DOHH2 (cell line): ENCODE results near the gene NLE1.

Experiments
- EZH2phosphoT487 ChIP-seq: fragments of 200-600 bp; sonication (generic); IDR thresholded peaks from 2 replicates; pipeline ENCODE4 v1.6.1; 2017; ENCODE audit warnings: borderline replicate concordance, mild to moderate bottlenecking, antibody characterized with exemption, low read length, moderate library complexity, mixed read lengths
- TF ChIP-seq, protein P1 (sequence below): fragments of 200-600 bp; sonication (generic); IDR thresholded peaks from one replicate; pipeline ENCODE4 v1.5.1; 2014; ENCODE audit warnings: antibody characterized with exemption, mild to moderate bottlenecking, low read depth, low read length; ENCODE audit not compliant: poor library complexity, severe bottlenecking

GRCh38 chr17:35095741-35096140 lies 46.4 kb downstream of the NLE1 start:
- TF ChIP-seq, protein P1, sequence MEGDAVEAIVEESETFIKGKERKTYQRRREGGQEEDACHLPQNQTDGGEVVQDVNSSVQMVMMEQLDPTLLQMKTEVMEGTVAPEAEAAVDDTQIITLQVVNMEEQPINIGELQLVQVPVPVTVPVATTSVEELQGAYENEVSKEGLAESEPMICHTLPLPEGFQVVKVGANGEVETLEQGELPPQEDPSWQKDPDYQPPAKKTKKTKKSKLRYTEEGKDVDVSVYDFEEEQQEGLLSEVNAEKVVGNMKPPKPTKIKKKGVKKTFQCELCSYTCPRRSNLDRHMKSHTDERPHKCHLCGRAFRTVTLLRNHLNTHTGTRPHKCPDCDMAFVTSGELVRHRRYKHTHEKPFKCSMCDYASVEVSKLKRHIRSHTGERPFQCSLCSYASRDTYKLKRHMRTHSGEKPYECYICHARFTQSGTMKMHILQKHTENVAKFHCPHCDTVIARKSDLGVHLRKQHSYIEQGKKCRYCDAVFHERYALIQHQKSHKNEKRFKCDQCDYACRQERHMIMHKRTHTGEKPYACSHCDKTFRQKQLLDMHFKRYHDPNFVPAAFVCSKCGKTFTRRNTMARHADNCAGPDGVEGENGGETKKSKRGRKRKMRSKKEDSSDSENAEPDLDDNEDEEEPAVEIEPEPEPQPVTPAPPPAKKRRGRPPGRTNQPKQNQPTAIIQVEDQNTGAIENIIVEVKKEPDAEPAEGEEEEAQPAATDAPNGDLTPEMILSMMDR: no peak
- no peak for TF ChIP-seq EZH2phosphoT487
